IPS DF 4.7 (cell line): Measurements from ENCODE around the gene PELI2.

Experiments used
- DNase-seq: peaks from one replicate; pipeline ENCODE4 v3.0.0-alpha.2; 2013; ENCODE audit warnings: low spot score; ENCODE audit errors: extremely low read depth

The PELI2 gene

GRCh38 chr14:56297449-56297848, 179.2 kb downstream of the PELI2 start:
- DNase-seq, result no peak

DNA sequence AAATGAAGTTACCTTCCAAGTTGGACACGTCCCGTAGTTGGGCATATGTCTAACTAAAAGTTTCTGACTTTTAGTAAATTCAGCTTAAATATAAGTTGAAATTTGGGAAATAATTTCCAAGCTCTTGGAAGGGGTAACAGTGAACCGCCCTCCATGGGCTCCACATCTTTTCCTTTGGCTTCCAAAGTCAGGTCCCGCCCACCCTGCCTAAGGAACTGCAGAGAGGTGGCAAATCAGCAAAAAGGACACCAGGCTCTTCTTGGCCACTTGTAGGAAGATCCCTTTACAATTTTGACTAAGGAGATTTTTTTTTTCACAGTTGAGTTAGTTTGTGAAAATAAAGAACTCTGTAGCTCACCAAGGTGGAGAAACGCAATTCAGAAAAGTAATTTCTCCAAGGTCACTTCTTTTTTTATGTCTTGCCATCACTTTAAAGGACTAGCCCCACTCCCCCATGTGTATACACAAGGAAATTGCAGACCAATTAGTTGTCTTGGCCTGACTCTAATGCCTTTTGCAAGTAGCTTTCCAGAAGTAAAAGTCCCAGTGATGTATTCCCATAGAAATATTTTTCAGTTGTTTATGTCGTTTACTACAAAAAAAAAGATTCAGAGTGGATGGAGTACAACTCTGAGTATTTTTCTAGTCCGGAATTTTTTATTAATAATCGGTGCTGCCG, 181.2 kb downstream of the PELI2 start:
- DNase-seq, result no peak

- no peak for DNase-seq
Measured at GRCh38 chr14:56300495-56300894, 182.3 kb downstream of the PELI2 start.

GRCh38 chr14:56304456-56304855, 186.2 kb downstream of the PELI2 start:
- no peak for DNase-seq

DNA sequence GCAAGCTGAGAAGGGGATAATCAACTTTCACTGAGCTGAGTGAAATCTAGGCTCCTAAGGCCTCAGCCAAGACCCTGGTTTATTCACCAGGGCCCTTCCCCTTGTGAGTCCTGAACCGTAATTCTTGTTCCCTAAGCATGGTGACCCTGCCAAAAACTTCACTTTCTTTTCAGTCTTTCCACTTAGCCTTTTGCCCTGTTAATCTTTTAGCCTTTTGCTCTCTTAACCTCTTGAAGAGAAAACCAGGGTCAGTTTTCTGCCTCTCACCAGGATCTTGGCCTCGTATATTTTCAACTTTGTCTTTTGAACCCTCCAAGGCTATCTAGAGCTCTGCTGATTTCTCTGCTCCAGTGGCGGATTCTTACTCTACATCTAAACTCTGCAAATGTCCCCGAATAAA, 191.0 kb downstream of the PELI2 start:
- DNase-seq, result no peak

- DNase-seq, result no peak
Measured at GRCh38 chr14:56310643-56311042, 192.4 kb downstream of the PELI2 start.

DNA sequence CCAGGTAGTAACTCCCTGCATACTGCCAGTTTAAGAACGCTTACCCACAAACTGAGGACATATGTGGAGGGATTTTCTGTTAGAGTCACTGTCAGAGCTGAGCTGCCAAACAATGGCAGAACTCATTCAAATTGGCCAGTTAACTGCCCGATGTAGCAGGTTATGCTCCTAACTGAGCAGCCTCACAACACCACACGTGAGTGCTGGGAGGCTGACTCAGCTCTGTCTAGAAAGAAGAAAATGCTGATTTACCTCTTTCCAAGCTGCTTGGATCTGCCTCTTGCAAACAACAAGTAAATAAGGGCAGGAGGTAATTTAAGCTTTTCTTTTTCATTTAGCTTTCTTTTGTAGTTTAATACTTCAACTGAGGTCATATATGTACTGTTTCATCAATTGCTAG, 195.6 kb downstream of the PELI2 start:
- DNase-seq, result no peak

DNA sequence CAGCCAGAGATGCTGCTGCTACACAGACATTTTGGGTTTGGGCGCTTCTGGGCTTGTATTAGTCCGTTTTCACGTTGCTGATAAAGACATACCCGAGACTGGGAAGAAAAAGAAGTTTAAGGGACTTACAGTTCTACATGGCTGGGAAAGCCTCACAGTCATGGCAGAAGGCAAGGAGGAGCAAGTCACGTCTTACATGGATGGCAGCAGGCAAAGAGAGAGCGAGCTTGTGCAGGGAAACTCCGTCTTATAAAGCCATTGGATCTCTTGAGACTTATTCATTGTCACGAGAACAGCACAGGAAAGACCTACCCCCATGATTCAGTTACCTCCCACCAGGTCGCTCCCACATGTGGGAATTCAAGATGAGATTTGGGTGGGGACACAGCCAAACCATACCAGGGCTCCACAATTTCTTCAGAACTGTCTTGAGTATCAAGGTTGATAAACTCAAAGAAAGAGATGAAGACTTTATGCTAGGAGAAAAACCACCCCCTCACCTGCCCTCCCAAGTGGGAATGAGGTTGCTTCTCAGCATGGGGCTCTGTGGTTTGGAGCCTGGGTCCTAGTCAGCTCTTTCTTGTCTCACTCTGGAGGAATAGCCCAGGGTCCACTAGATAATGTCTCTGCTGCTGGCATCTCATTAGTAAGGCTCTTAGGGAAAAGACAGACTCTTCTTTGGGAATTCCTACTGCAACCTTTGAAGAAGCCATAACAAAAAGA, 200.3 kb downstream of the PELI2 start:
- no peak for DNase-seq

GRCh38 chr14:56321861-56322260, 203.7 kb downstream of the PELI2 start:
- DNase-seq, result no peak

GRCh38 chr14:56322531-56322930, 204.3 kb downstream of the PELI2 start:
- DNase-seq, result no peak

DNA sequence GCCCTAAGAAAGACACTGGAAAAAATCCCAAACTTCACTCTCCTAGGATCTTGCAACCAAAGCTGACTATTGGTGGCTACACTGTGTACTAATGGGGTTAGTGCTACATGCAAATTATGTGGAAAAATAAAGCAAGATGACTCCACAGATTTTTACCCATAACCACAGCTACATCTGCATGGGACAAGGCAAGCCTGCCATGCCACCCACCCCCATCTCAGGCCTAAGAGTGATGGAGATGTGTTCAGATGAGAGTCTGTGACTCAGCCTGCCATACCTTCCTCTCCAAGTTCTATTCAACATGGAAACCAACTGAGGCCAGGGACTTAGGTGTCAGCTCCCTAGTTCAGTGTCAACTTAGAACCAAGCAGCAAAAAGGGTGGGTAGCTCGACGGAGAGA, 206.2 kb downstream of the PELI2 start:
- no peak for DNase-seq

GRCh38 chr14:56324856-56325699, 206.9 kb downstream of the PELI2 start:
- no peak for DNase-seq

DNA sequence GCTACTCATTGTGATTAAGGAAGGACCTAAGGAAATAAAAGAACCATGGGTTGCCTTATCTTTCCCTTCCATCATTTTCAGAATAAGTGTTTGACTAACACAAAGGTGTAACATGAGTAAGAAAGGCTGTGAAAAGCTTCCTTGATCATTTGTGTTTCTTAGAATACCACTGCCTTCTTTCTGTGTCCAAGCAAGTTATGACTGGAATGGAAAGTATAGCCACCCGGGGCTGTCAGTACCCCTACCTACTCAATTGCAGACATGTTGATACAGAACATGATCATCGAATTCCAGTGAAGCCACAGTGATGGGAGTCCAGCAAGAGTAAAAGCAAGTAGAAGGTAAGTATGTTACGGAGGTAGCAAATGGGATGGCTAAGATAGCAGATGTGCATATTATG, 209.8 kb downstream of the PELI2 start:
- no peak for DNase-seq

DNA sequence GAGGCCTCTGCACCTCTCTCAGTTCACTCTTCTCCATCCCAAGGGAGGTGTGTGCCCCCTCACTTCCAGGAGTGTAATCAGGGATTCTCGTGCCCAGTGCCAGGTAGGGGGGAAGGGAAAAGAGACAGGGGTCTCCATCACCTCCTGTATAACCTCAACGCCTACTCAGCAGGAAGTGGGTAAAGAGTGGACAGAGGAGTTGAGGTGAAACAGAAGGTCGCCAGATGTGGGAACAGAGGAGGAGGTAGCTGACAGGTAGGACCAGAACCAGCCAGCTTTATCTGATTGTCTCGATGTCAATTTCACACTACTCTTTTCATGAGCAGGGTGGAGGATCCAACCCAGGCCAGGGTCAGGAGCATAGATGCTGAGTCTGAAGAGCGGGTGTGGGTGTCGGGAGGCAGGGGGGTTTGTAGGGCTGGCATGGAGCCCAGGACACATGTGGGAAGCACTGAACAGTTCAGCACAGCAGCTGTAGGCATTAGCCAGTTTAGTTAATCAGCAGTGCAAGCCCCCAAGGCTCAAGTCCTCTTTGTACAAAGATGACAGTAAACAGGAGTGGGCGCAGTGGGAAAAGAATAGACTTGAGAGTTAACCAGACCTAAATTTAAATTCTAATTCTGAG, 213.5 kb downstream of the PELI2 start:
- DNase-seq, result no peak

DNA sequence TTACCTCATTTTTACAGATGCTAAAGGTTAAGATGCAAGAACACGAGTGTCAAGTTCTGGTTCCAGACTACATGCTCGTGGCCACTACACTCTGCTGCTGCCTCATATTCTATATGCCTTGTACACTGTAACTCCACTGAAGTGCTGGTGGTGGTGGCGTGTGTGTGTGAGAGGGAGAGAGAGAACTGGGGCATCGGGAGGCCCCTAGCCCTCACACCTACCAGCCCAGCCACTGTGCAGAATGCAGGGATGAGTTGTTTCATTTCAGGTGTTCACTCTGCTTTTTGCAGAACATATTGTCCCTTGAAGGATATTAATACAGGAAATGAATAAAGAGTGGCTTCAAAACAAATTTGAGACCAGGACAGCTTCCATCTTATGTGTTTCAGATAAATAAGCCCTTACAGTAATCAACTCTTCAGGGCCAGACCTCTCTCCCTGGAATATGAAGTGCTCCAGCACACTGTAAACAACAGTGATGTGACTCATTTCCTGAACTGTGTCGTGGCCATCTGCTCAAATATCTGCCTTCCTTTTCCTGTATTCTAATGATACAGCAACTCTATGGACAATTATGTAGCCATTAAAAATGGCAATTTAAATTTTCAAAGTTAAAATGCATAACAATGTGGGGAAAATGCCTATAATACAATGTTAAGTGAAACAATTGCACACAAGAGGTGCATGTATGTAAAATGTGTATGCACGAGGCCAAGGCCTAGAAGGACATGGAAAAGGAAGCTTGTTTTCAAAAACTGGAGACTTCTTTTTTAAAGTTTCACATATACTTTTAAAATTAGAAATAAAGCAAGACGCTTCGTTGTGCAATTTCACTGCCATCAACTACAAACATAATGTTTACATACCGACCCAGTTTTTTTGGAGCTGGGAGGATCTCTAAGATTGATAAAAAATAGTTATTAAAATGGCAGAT, 215.4 kb downstream of the PELI2 start:
- no peak for DNase-seq

DNA sequence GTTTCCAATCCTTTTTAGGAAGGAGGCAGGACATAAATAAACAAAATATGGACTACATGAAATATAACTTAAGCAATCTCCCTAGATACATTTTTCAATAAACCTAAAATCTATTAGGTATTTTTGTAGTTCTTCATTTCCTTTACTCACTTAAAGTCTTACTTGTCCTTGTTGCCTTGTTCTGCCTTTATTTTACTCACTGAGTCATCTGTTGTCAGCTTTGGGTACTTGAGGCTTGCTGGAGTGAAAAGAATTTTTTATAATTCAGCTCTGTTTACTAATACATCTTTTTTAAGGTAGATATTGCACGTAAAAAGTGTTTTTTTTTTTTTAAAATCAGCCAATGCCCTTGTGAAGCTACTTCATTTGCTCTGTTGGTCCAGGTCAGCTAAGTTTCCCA, 216.2 kb downstream of the PELI2 start:
- no peak for DNase-seq

- DNase-seq, result no peak
Measured at GRCh38 chr14:56338674-56339073, 220.5 kb downstream of the PELI2 start.

GRCh38 chr14:56339855-56340701, 221.9 kb downstream of the PELI2 start:
- no peak for DNase-seq

- DNase-seq, result no peak
Measured at GRCh38 chr14:56340932-56341331, 222.7 kb downstream of the PELI2 start.
